ENCODE measurements around the gene TMEM132A.
"Not testable (repeated sequence)": the region's sequence is repeated elsewhere in the genome, so short reads cannot be mapped to it uniquely, and the experiment has no call there.

The TMEM132A gene

DNA sequence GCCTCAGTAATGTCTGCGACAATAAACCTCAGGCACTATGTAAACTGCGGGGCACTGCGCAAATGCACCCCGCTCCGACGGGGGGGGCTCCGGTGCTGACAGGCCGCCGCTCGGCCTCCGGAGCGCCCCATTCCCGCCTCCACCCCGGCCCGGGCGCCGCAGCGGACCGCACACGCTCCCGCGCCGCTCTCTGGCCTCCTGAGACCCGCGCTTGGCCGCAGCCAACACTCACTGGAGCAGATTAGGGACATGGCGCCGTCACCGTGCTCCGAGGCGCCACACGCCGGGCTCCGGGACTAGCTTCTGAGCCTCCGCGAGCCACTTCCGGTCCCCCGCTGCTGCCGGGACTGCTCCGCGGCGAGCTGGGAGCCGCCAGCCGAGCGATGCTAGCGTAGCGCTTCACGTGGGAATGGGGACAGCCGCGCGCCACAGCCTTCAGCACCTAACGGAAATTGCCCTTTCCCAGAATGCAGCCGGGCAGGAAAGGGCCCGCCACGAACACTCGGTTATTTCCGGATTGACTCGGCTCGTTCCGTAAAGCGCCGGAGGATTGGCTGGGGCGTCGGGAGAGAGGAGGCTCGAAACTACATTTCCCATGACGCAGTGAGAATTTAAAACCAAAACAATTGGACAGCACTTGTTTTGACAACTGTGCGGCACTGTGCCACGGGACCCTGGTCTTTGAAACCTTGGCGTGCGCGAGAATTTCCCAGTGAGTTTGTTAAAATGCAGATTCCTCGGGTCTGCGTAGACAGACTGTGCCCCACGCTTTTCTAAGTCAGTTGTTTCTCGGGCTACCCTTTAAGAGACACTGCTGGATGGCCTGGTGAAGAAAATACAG is 17.9 kb upstream of the TMEM132A start, which contains the start of gene PRPF19:
PRPF19 (minus strand) TSS at position 454 of the 841 bp plus-strand sequence; CDS start at position 251, 203 bp downstream.
- Histone ChIP-seq H3K9me3 (ENCODE audit: low read length) (no peaks in the 10 kb centered on the region), H3K9ac (ENCODE audit: low read length) (peak within 1 kb of the TSS; percentile 79), H3K4me3 (ENCODE audit: low read depth in 1 of 2, low read length in 2 of 2) (peak within 1 kb of the TSS; percentile 84 to 94), H3K27me3 (ENCODE audit: control insufficient read depth in 1 of 2, insufficient read depth in 2 of 2, low read length in 2 of 2) (no peaks in the 10 kb centered on the region), H3K4me1 (ENCODE audit: insufficient read depth, low read length) (peaks cover 26% of the 10 kb centered on the region), H3K27ac (ENCODE audit: low read depth, low read length) (peak within 1 kb of the TSS; percentile 98), H3K36me3 (ENCODE audit: insufficient read depth, low read length) (peaks cover 29% of the 10 kb centered on the region)

DNA sequence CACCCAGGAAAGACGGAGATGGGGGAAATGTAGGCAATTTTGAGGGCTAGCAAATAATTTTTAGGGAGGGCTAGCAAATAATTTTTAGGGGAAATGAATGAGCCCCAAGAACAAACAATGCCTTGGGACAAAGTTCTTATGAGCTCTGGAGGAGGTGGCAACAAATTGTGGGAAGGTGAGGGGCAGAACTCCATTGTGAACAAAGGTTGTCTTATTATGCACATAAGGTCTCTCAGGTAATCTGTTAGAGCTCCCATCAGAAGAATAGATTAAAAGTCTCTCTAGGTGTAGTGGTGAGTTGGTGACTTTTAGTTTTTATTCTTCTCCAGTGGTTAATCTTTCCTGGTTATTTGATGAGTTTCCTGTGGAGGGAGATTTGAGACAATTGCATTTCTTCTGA is 15.5 kb upstream of the TMEM132A start:
- no peaks in the 10 kb centered on the region for H3K27me3 ChIP-seq (ENCODE audit: control insufficient read depth in 1 of 2, insufficient read depth in 2 of 2, low read length in 2 of 2)
- peaks cover 6% of the 10 kb centered on the region for H3K36me3 ChIP-seq (ENCODE audit: insufficient read depth, low read length)
- H3K4me3 ChIP-seq (ENCODE audit: low read depth in 1 of 2, low read length in 2 of 2): no peak overlapping the region
- H3K9ac ChIP-seq (ENCODE audit: low read length): no peak overlapping the region
- H3K4me1 ChIP-seq (ENCODE audit: insufficient read depth, low read length): peaks cover 31% of the 10 kb centered on the region
- no peak overlapping the region for H3K27ac ChIP-seq (ENCODE audit: low read depth, low read length)
- H3K9me3 ChIP-seq (ENCODE audit: low read length): no peaks in the 10 kb centered on the region

DNA sequence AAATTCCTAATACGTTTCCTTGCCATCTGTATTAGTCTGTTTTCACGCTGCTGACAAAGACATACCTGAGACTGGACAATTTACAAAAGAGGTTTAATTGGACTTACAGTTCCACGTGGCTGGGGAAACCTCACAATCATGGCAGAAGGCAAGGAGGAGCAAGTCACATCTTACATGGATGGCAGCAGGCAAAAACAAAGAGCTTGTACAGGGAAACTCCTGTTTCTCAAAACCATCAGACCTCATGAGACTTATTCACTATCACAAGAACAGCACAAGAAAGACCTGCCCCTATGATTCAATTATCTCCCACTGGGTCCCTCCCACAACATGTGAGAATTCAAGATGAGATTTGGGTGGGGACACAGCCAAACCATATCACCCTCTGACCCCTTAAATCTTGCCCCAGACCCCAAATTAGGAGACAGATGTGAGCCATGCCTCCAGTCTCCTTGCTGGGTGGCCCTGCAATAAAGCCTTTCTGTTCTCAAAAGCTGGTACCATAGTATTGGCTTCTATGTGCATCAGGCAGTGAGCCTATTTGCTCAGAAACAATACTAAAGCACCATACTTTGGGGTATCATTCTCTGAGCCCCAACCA is 14.5 kb upstream of the TMEM132A start:
- not testable (repeated sequence) for H3K36me3 ChIP-seq (ENCODE audit: insufficient read depth, low read length); H3K9me3 ChIP-seq (ENCODE audit: low read length); H3K4me3 ChIP-seq (ENCODE audit: low read depth in 1 of 2, low read length in 2 of 2); H3K9ac ChIP-seq (ENCODE audit: low read length); H3K27me3 ChIP-seq (ENCODE audit: control insufficient read depth in 1 of 2, insufficient read depth in 2 of 2, low read length in 2 of 2); H3K27ac ChIP-seq (ENCODE audit: low read depth, low read length)
- peaks cover 22% of the 10 kb centered on the region for H3K4me1 ChIP-seq (ENCODE audit: insufficient read depth, low read length)

DNA sequence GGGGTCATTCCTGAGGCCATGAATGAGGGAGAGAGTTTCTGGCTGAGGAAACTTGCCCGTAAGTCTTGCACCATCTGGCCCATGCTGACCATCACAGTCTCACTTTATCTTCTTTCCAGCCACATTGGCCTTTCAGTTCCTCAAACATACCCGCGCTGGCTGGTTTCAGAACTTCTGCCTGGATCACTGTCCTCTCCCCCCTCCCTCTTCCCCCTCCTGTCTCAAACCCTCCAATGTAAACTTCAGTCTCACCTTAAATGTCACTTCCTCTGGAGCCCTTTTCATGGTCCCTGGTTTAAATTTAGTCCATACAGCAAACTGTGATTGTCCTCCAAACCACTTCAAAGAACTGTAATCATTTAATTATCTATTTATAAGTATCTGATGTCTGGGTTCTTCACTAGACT is 14.0 kb upstream of the TMEM132A start:
- Histone ChIP-seq H3K36me3 (ENCODE audit: insufficient read depth, low read length) (no peaks in the 10 kb centered on the region), H3K4me1 (ENCODE audit: insufficient read depth, low read length) (peaks cover 19% of the 10 kb centered on the region), H3K9ac (ENCODE audit: low read length) (no peak overlapping the region), H3K27ac (ENCODE audit: low read depth, low read length) (no peak overlapping the region), H3K27me3 (ENCODE audit: control insufficient read depth in 1 of 2, insufficient read depth in 2 of 2, low read length in 2 of 2) (no peaks in the 10 kb centered on the region), H3K9me3 (ENCODE audit: low read length) (no peaks in the 10 kb centered on the region), H3K4me3 (ENCODE audit: low read depth in 1 of 2, low read length in 2 of 2) (no peak overlapping the region)

DNA sequence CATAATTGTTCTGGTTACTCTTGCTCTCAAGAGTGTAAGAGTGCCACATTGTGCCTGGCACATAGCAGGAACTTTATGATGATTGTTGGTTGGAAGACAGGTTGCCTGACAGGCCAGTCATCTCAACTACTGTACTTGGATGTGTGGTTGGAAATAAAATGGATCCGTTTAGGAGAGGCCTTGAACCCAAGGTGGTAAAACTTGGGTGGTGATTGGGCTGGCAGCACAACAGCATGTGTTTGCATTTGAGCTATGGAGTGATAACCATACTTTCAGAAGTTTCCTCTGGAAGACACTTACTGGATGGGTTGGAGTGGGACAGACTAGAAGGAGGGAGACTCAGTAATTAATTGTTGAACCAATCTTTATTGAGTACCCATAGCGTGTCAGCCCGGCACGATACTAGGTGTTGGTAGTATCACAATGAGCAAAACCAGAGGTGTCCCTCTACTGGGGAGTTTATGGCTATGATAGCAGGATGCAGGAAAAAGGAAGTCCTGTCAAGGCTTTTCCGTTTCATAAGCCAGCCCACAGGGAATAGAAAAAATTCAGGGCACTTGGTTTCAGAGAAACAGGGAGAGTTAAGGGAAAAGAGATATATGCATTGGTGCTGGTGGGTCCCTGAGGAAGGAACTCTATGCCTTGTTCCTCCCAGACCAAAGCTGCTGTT is 13.4 kb upstream of the TMEM132A start:
- no peaks in the 10 kb centered on the region for H3K9me3 ChIP-seq (ENCODE audit: low read length)
- no peak overlapping the region for H3K9ac ChIP-seq (ENCODE audit: low read length)
- no peak overlapping the region for H3K27ac ChIP-seq (ENCODE audit: low read depth, low read length)
- H3K4me3 ChIP-seq (ENCODE audit: low read depth in 1 of 2, low read length in 2 of 2): no peak overlapping the region
- H3K4me1 ChIP-seq (ENCODE audit: insufficient read depth, low read length): peaks cover 19% of the 10 kb centered on the region
- H3K27me3 ChIP-seq (ENCODE audit: control insufficient read depth in 1 of 2, insufficient read depth in 2 of 2, low read length in 2 of 2): no peaks in the 10 kb centered on the region
- H3K36me3 ChIP-seq (ENCODE audit: insufficient read depth, low read length): no peaks in the 10 kb centered on the region

DNA sequence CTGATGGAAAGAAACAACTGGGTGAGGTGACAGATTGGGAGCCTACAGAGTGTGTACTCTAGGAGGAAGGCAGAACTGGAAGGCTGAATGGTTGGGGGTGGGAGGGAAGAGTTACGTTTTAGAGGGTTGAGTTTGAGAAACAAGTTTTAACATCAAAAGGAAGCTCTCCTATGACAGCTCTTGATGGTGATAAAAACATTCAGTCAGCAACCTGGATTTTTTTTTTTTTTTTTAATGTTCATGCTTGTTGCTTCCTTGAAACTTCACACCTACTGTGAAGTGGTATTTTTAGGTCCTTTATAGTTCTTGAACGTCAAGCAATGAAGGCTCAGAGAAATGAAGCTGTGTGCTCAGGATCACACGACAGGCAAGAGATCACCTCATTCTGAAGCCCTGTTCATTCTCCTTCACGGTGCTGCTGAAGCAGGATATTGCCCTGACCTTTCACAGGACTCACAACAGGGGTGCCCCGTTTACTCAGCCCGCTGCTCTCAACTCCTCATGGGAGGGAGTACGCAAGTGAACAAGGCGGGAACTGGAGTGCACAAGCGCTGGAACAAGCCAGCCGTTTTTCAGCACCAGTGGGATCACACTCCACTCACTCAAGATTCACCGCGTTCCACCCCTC is 11.9 kb upstream of the TMEM132A start:
- Histone ChIP-seq H3K4me1 (ENCODE audit: insufficient read depth, low read length) (peaks cover 15% of the 10 kb centered on the region), H3K27me3 (ENCODE audit: control insufficient read depth in 1 of 2, insufficient read depth in 2 of 2, low read length in 2 of 2) (no peaks in the 10 kb centered on the region), H3K27ac (ENCODE audit: low read depth, low read length) (no peak overlapping the region), H3K9ac (ENCODE audit: low read length) (no peak overlapping the region), H3K36me3 (ENCODE audit: insufficient read depth, low read length) (no peaks in the 10 kb centered on the region), H3K9me3 (ENCODE audit: low read length) (no peaks in the 10 kb centered on the region), H3K4me3 (ENCODE audit: low read depth in 1 of 2, low read length in 2 of 2) (no peak overlapping the region)

DNA sequence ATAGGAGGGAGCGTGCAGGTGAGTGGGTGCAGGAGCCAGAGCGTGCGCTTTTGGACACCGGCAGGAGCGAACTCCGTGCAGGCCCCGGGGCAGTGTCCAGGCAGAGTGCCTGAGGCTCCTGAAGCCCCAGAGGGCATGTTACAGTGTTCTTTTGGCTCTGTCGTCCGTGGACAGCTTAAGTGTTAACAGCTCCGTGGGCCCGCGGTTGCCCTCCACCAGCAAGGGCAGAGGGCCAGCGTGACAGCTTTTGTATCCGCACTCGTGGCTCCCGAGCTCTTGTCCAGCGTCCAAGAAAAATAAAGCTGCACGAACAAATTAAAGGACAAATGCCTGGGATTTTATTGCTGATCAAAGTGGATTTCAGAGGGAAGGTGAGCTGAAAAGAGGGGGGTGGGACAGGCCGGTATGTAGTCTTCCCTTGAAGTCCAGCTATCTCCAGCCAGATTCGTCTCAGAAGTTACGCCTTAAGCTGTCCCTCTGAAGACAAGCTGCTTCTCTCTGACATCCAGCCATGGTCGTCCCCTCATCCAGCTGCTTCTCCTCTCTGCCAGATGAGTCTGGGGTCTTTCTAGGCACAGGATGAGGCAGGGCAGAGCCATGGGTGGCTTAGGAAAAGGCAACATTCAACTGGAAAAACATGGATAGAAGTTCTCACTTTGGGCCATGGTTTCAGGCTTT is 11.3 kb upstream of the TMEM132A start:
- H3K4me3 ChIP-seq (ENCODE audit: low read depth in 1 of 2, low read length in 2 of 2): peak overlapping the region in 1 of 2 donors; percentile 95
- H3K9me3 ChIP-seq (ENCODE audit: low read length): no peaks in the 10 kb centered on the region
- peak overlapping the region; percentile 98 for H3K27ac ChIP-seq (ENCODE audit: low read depth, low read length)
- H3K4me1 ChIP-seq (ENCODE audit: insufficient read depth, low read length): peaks cover 15% of the 10 kb centered on the region
- H3K9ac ChIP-seq (ENCODE audit: low read length): peak overlapping the region; percentile 88
- H3K36me3 ChIP-seq (ENCODE audit: insufficient read depth, low read length): no peaks in the 10 kb centered on the region
- H3K27me3 ChIP-seq (ENCODE audit: control insufficient read depth in 1 of 2, insufficient read depth in 2 of 2, low read length in 2 of 2): no peaks in the 10 kb centered on the region

DNA sequence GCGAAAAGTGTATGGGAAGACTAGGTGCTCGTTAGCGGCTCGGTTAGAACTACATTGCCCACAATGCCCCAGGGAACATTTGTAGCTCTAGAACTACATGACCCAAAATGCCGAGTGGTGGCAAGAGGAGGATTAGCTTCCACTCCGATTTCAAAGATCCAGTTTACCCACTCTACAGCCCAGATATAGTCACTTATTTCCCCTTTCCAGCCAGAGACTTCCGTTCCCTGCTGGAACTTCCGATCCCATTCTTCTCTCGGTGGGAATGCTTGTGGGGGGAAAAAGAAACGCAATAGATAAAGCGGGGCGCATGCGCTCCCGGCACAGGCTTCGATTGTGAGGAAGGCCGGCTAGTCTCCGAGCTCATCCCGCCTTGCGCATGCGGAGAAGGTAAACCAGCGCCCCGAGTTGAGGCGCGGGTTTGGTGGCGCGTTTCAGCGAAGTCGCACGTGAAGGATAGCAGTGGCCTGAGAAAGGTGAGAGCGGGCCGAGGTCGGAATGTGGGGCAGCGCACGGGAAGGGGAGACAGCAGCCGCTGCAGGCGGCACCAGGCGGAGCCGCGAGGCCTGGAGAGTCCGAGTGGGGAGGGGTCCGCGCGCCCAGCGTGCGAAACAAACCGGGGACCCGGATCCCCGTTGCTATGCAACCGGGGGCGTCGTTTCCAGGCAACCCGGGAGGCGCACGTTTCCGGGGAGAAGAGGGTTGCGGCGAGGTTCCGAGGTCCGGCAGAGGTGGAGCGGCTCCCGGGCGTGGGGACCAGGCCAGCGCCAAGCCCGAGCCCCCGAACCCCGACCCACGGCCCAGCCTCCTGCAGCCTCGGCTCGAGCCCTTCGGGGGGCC is 10.2 kb upstream of the TMEM132A start, which contains the start of gene TMEM109:
TMEM109 (plus strand) TSS at position 366 of the 840 bp plus-strand sequence. CDS start 5,536 bp downstream, outside the sequence.
- Histone ChIP-seq H3K27me3 (ENCODE audit: control insufficient read depth in 1 of 2, insufficient read depth in 2 of 2, low read length in 2 of 2) (no peaks in the 10 kb centered on the region), H3K4me3 (ENCODE audit: low read depth in 1 of 2, low read length in 2 of 2) (peak within 1 kb of the TSS; percentile 66 to 95), H3K36me3 (ENCODE audit: insufficient read depth, low read length) (no peaks in the 10 kb centered on the region), H3K27ac (ENCODE audit: low read depth, low read length) (peak within 1 kb of the TSS; percentile 98), H3K9me3 (ENCODE audit: low read length) (no peaks in the 10 kb centered on the region), H3K9ac (ENCODE audit: low read length) (peak within 1 kb of the TSS; percentile 88), H3K4me1 (ENCODE audit: insufficient read depth, low read length) (peaks cover 15% of the 10 kb centered on the region)

DNA sequence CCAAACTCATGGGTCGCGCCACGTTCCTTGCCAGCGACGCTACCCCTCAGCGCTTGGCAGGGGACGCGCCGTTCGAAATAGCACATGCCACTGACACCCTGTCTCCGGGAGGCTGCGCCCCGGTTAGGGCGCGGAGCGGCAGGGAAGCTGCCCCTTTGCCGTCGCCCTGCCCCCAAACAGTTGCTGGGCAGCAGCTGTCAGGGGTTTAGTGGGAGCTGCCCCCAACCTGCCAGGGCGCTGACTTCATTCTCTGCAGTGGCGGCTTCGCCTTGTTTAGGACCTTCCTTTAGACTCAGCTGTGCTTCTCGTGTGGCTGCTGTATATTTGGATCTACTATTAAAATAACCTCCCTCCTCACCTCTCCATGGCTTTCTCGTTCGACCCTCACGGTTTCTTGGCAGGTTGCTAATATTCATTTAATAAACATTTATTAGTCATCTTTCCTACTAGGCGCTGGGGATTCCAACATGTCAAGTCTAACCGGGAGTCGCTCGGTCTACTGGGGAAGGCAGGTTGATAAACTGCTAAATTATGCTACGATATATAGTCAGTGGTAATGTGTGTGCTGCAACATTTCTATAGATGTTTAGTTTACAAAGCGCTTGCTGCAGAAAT is 9.5 kb upstream of the TMEM132A start:
- Histone ChIP-seq H3K27me3 (ENCODE audit: control insufficient read depth in 1 of 2, insufficient read depth in 2 of 2, low read length in 2 of 2) (no peaks in the 10 kb centered on the region), H3K4me3 (ENCODE audit: low read depth in 1 of 2, low read length in 2 of 2) (peak overlapping the region; percentile 66 to 95), H3K27ac (ENCODE audit: low read depth, low read length) (peak overlapping the region; percentile 98), H3K9ac (ENCODE audit: low read length) (peak overlapping the region; percentile 88), H3K36me3 (ENCODE audit: insufficient read depth, low read length) (peaks cover 4% of the 10 kb centered on the region), H3K4me1 (ENCODE audit: insufficient read depth, low read length) (peaks cover 22% of the 10 kb centered on the region), H3K9me3 (ENCODE audit: low read length) (no peaks in the 10 kb centered on the region)

Measured in muscle layer of colon (tissue), 2 donors.